Dendritic cell treated with granulocyte-macrophage colony-stimulating factor and Interleukin-4, amounts not matched to agents 40 ng/mL and 50 ng/mL, for 4 days (primary cell): ENCODE results near the gene PLA1A.
"Not testable (repeated sequence)": the region's sequence is repeated elsewhere in the genome, so short reads cannot be mapped to it uniquely, and the experiment has no call there.

Source experiments
- H3K27ac Mint-ChIP-seq: one replicate; pipeline ENCODE4 v1.8.0; 2022; ENCODE audit warnings: mild to moderate bottlenecking, mixed read lengths
- H3K27me3 Mint-ChIP-seq: one replicate; pipeline ENCODE4 v1.8.0; 2022; ENCODE audit warnings: mild to moderate bottlenecking, mixed read lengths
- H3K36me3 Mint-ChIP-seq: one replicate; pipeline ENCODE4 v1.8.0; 2022; ENCODE audit warnings: low read depth, mixed read lengths
- H3K4me1 Mint-ChIP-seq: one replicate; pipeline ENCODE4 v1.8.0; 2022; ENCODE audit warnings: low read depth, mixed read lengths
- H3K4me3 Mint-ChIP-seq: one replicate; pipeline ENCODE4 v1.8.0; 2022; ENCODE audit warnings: mild to moderate bottlenecking, moderate library complexity, mixed read lengths
- H3K9me3 Mint-ChIP-seq: one replicate; pipeline ENCODE4 v1.8.0; 2022; ENCODE audit warnings: mixed read lengths
- intact Hi-C: fragments of 100-400 bp; cut with micrococcal nuclease; formaldehyde crosslinking; loops from one replicate; pipeline ENCODE4 v1.15.0; 2022

Gene PLA1A

DNA sequence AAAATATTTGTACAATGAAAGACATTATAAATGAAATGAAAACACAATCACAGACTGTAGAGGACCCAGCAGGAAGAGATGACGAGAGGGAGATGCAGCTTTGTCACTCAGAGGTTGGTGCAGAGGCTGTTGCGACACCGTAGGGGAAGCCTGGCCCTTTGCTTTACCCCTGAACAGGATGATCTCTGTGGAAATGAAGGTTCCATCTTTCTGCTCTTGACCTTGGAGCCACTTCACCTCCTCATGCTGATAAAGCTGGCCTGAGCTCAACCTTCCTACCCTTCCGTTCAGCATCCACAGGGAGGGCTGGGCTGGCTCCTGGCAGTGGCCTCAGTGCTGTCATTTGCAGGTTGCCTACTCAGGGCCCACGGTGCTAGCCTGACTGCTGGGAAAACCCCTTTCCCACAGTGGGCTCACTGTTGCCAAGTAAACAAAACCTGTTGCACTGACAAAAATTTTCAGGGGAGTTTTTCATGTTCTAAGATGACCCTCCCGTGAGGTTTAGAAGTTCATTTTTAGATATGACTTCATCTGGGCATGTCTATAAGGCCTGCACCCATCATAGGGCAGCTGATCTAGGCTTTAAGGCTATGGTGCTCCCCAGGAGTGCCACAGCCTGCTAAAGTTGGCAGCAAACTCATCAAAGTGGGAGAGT is 35.3 kb upstream of the PLA1A start:
- Mint-ChIP-seq H3K36me3 (peaks cover 4% of the 10 kb centered on the region), H3K9me3 (no peaks in the 10 kb centered on the region), H3K27me3 (no peaks in the 10 kb centered on the region), H3K27ac (peak overlapping the region; percentile 70), H3K4me3 (no peak overlapping the region), H3K4me1 (peaks cover 50% of the 10 kb centered on the region)
- intact Hi-C loops: no loop called here

- H3K27ac Mint-ChIP-seq, intact Hi-C loops: not testable (repeated sequence)
Measured at GRCh38 chr3:119563334-119563733, 34.4 kb upstream of the PLA1A start.

DNA sequence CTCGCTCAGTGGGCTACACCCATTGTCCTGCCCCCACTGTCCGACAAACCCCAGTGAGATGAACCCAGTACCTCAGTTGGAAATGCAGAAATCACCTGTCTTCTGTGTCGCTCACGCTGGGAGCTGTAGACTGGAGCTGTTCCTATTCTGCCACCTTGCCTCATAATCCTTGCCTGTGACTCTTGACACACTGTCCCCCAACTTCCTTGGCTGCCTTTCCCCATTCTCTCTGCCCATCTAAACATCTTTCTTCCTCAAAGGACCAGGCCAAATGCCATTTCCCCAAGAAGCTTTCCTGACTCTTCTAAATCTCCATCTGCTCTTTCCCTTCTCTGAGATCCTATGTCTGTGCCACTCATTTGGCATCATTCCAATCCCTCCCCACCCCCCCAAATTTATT is 28.5 kb upstream of the PLA1A start:
- Mint-ChIP-seq H3K4me1 (peaks cover 45% of the 10 kb centered on the region), H3K27ac (peak overlapping the region; percentile 91), H3K27me3 (no peaks in the 10 kb centered on the region), H3K9me3 (no peaks in the 10 kb centered on the region), H3K4me3 (no peak overlapping the region), H3K36me3 (no peaks in the 10 kb centered on the region)
- intact Hi-C loops: no loop called here

More at GRCh38 chr3:119563334-119563733, 34.4 kb upstream of the PLA1A start:
- H3K4me3 Mint-ChIP-seq, H3K36me3 Mint-ChIP-seq, H3K27me3 Mint-ChIP-seq, H3K9me3 Mint-ChIP-seq: not testable (repeated sequence)
- peaks cover 42% of the 10 kb centered on the region for H3K4me1 Mint-ChIP-seq

- H3K4me3 Mint-ChIP-seq: peak overlapping the region; percentile 39
- intact Hi-C loops: loop anchor here (1.0 to 2.0 kb wide), 2 partner anchors 9 to 17 kb away; partner anchors contain the start of gene ADPRH
- peaks cover 45% of the 10 kb centered on the region for H3K4me1 Mint-ChIP-seq
- H3K9me3 Mint-ChIP-seq: no peaks in the 10 kb centered on the region
- H3K27ac Mint-ChIP-seq: peak overlapping the region; percentile 91
- no peaks in the 10 kb centered on the region for H3K27me3 Mint-ChIP-seq
- no peaks in the 10 kb centered on the region for H3K36me3 Mint-ChIP-seq
Measured at GRCh38 chr3:119570229-119570628, 27.5 kb upstream of the PLA1A start.

DNA sequence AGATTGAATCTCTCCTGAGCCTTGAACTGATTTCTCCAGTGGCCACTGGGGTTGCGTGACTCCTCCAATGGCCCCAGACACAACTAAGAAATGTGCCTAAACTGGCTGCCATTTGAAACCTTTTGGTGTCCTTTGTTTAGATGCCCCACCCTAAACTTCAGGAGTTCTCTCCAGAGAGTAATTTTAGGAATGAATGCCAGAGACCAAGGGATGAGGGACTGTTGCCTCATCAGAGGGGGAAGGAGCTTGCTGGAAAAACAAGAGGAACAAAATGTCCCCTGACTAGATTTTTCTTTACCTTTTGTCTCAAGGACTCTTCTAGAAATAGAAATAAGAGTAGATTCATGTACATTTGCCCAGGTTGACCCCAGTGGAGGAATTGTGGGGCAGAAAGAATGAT is 26.5 kb upstream of the PLA1A start:
- peaks cover 42% of the 10 kb centered on the region for H3K4me1 Mint-ChIP-seq
- intact Hi-C loops: loop anchor here (2.0 kb wide), 1 partner anchor 16 kb away; no protein-coding TSS in a partner anchor
- no peaks in the 10 kb centered on the region for H3K9me3 Mint-ChIP-seq

DNA sequence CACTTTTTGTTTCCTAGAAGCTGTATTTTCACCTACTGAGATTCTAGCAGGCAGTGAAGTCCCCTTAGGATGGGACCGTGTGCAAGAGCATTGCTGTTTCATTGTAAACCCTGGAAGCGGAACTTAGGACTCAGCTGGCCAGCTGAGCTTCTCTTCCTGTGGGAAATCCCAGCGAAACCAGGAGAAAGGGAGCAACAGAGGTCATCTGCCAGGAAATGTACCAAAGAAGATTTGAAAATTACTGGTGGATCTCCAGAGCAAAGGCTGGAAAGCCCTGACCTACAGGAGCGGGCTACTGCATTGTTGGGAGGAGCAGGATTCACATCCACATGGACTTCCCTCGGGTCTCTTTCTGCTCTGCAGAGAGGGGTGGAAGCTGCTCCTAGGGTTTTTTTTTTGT is 26.0 kb upstream of the PLA1A start:
- Mint-ChIP-seq H3K9me3 (no peaks in the 10 kb centered on the region), H3K27ac (peak overlapping the region; percentile 91), H3K4me3 (no peak overlapping the region), H3K4me1 (peaks cover 38% of the 10 kb centered on the region), H3K36me3 (no peaks in the 10 kb centered on the region), H3K27me3 (no peaks in the 10 kb centered on the region)
- intact Hi-C loops: loop anchor here (2.0 kb wide), 1 partner anchor 15 kb away; no protein-coding TSS in a partner anchor

More for the DNA sequence above, 26.5 kb upstream of the PLA1A start:
- peak overlapping the region; percentile 91 for H3K27ac Mint-ChIP-seq
- H3K36me3 Mint-ChIP-seq: no peaks in the 10 kb centered on the region
- no peak overlapping the region for H3K4me3 Mint-ChIP-seq
- H3K27me3 Mint-ChIP-seq: no peaks in the 10 kb centered on the region

DNA sequence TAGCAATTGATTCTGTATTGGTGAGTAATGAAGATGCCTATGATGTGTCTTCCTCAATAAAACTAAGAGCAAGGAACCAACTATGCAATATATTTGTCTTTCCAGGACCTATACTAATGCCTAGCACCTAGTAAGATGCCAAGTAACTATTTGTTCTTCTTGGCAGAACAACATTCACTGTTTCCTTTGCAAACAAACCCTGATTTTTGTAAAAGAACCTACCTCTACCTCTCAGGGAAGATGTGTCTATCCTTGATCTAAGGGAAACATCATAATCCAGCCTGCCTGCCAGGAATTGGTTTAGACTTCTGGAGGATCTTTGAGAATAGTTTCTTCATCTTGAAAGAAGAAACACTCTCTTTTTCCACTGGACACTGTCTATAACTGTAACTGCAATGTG is 22.2 kb upstream of the PLA1A start:
- Mint-ChIP-seq H3K4me3 (no peak overlapping the region), H3K27ac (no peak overlapping the region), H3K27me3 (no peaks in the 10 kb centered on the region), H3K9me3 (no peaks in the 10 kb centered on the region), H3K36me3 (no peaks in the 10 kb centered on the region), H3K4me1 (peaks cover 40% of the 10 kb centered on the region)
- intact Hi-C loops: no loop called here

DNA sequence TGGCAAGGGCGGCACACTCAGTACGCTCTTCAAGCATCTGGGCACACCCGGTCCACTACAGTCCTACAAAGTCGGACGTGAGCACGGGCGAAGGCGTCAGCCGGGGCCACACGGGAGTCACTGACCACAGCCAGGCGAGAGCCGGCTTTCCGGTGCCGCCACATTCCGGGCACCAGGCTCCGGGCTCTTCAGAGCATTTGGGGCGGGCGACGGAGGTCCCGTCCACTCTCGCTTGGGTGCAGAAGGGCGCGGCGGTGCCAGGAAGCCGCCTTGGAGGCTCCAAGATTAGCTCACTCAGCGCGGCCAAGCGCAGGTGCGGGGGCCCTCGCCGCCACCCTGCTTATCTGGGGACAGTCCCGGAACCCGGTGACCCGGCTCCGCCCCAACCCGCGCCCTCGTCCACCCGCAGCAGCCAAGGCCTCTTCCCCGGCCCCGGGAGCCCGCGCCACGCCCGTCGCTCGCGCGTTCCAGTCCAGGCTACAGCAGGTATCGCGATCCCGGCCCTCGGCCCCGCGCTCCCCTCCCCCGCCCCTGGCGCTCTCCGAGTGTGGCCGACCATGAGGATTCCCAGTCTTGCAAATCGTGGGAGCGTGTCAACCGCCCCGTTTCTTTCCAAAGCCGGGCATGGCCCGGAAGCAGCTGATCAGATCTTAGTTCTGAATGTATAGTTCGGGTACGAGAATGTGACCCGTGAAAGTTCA is 18.2 kb upstream of the PLA1A start, which contains the start of gene ADPRH:
TSS of gene ADPRH (plus strand) at position 127 of the 701 bp plus-strand sequence. CDS start 2,678 bp downstream, outside the sequence.
- Mint-ChIP-seq H3K27ac (peak within 1 kb of the TSS; percentile 99), H3K36me3 (peaks cover 10% of the 10 kb centered on the region), H3K4me1 (peaks cover 45% of the 10 kb centered on the region), H3K27me3 (no peaks in the 10 kb centered on the region), H3K9me3 (no peaks in the 10 kb centered on the region), H3K4me3 (peak within 1 kb of the TSS; percentile 82)
- intact Hi-C loops: loop anchor here (1.0 kb wide), 1 partner anchor 9 kb away; no protein-coding TSS in a partner anchor

- H3K36me3 Mint-ChIP-seq: peaks cover 10% of the 10 kb centered on the region
- peak overlapping the region; percentile 99 for H3K27ac Mint-ChIP-seq
- intact Hi-C loops: no loop called here
- H3K4me3 Mint-ChIP-seq: peak overlapping the region; percentile 82
- peaks cover 52% of the 10 kb centered on the region for H3K4me1 Mint-ChIP-seq
- H3K27me3 Mint-ChIP-seq: no peaks in the 10 kb centered on the region
- H3K9me3 Mint-ChIP-seq: no peaks in the 10 kb centered on the region
Measured at GRCh38 chr3:119580067-119580760, 17.5 kb upstream of the PLA1A start.

DNA sequence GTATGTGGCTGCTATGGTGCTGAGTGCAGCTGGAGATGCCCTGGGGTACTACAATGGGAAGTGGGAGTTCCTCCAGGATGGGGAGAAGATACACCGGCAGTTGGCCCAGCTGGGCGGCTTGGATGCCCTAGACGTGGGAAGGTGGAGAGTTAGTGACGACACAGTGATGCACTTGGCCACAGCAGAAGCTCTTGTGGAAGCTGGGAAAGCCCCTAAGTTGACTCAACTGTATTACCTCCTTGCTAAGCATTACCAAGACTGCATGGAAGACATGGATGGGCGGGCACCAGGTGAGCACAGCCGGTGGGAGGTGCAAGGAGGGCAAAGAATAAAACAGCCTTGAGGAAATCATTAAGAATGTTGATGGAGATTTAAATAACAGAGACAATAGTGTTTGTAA is 15.5 kb upstream of the PLA1A start:
- Mint-ChIP-seq H3K4me3 (no peak overlapping the region), H3K27me3 (no peaks in the 10 kb centered on the region), H3K4me1 (peaks cover 70% of the 10 kb centered on the region), H3K36me3 (peaks cover 10% of the 10 kb centered on the region), H3K27ac (peak overlapping the region; percentile 99), H3K9me3 (no peaks in the 10 kb centered on the region)
- intact Hi-C loops: no loop called here

DNA sequence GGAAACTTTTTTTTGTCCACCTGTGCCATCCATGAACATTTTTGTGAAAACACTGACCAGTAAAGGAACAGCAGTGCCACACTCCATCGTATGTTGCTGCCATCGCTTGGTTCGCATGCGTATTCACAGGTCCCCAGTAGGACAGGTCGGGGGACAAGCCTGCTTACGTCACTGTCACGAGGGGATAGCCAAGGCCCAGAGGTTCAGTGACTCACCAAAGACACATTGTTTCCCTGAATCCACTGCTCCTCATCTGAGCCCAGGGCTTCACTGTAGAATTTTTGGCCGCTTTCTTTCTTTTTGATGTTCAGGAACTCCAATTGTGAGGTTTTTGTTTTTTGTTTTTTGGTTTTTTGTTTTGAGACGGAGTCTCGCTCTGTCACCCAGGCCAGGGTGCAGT is 12.5 kb upstream of the PLA1A start:
- intact Hi-C loops: loop anchor here (5.0 kb wide), 1 partner anchor 92 kb away; the partner anchor contains the start of gene COX17
- Mint-ChIP-seq H3K27me3 (no peaks in the 10 kb centered on the region), H3K4me1 (peaks cover 77% of the 10 kb centered on the region), H3K9me3 (no peaks in the 10 kb centered on the region), H3K36me3 (peaks cover 13% of the 10 kb centered on the region), H3K27ac (peak overlapping the region; percentile 90), H3K4me3 (peak overlapping the region; percentile 30)

- no peaks in the 10 kb centered on the region for H3K9me3 Mint-ChIP-seq
- H3K27me3 Mint-ChIP-seq: no peaks in the 10 kb centered on the region
- intact Hi-C loops: loop anchor here (2.0 to 5.0 kb wide), 2 partner anchors 15 to 91 kb away; partner anchors contain the start of gene COX17
- peaks cover 75% of the 10 kb centered on the region for H3K4me1 Mint-ChIP-seq
- peaks cover 16% of the 10 kb centered on the region for H3K36me3 Mint-ChIP-seq
- no peak overlapping the region for H3K4me3 Mint-ChIP-seq
- H3K27ac Mint-ChIP-seq: peak overlapping the region; percentile 90
Measured at GRCh38 chr3:119585856-119586570, 11.7 kb upstream of the PLA1A start.

DNA sequence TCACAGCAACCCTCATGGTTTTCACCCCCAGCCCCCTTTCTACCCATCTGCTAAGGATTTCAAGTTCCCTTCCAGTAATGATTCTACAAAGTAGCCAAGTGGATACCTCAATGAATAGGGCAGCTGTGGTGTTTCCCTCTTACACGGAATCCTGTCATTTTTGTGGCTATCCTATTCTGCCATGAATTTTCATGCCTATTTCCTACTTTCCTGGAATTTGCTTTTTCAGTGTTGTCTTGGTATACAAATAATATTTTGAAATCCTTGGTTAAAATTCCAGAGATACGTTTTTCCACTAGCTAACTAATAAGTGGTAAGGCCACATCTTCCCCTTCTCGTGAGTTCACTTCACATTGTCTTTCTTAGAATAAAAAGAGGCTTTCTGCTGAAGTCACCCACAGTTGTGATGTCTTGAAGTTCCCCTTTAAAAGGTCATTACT is 10.9 kb upstream of the PLA1A start:
- H3K4me1 Mint-ChIP-seq: peaks cover 69% of the 10 kb centered on the region
- H3K27me3 Mint-ChIP-seq: peaks cover 1% of the 10 kb centered on the region
- peaks cover 16% of the 10 kb centered on the region for H3K36me3 Mint-ChIP-seq
- intact Hi-C loops: loop anchor here (2.0 to 5.0 kb wide), 2 partner anchors 16 to 91 kb away; partner anchors contain the start of gene COX17
- H3K4me3 Mint-ChIP-seq: peak overlapping the region; percentile 23
- H3K27ac Mint-ChIP-seq: peak overlapping the region; percentile 90
- H3K9me3 Mint-ChIP-seq: no peaks in the 10 kb centered on the region
